GM23338 (cell line): ENCODE results near the gene CDH4.

Experiments
- CREB1 ChIP-seq: fragments of 250-450 bp; sonication (Bioruptor Pico); IDR thresholded peaks from 2 replicates; pipeline ENCODE4 v1.5.0; 2020; ENCODE audit warnings: low read depth, mild to moderate bottlenecking, moderate library complexity
- EZH2 ChIP-seq: fragments of 200-600 bp; sonication (generic); IDR thresholded peaks from one replicate; pipeline ENCODE4 v1.8.0; 2017; ENCODE audit warnings: antibody characterized with exemption, mild to moderate bottlenecking, low read depth; ENCODE audit not compliant: unreplicated experiment
- EZH2phosphoT487 ChIP-seq: fragments of 200-600 bp; sonication (generic); IDR thresholded peaks from one replicate; pipeline ENCODE4 v1.8.1; 2018; ENCODE audit warnings: antibody characterized with exemption; ENCODE audit not compliant: unreplicated experiment
- JUNB ChIP-seq: IDR thresholded peaks from one replicate; pipeline ENCODE4 v1.6.1; 2016; ENCODE audit warnings: antibody characterized with exemption; ENCODE audit not compliant: unreplicated experiment
- POLR2AphosphoS5 ChIP-seq: IDR thresholded peaks from 2 replicates; pipeline ENCODE4 v1.6.1; 2016; ENCODE audit warnings: antibody characterized with exemption, low read depth
- STAT1 ChIP-seq: IDR thresholded peaks from one replicate; pipeline ENCODE4 v1.6.1; 2016; ENCODE audit warnings: antibody characterized with exemption; ENCODE audit not compliant: unreplicated experiment
- ZNF114 ChIP-seq: fragments of 250-450 bp; sonication (Bioruptor Pico); IDR thresholded peaks from 2 replicates; pipeline ENCODE4 v1.5.0; 2020; ENCODE audit warnings: mild to moderate bottlenecking, moderate library complexity
- ZNF331 ChIP-seq: fragments of 250-450 bp; sonication (Bioruptor Pico); IDR thresholded peaks from 2 replicates; pipeline ENCODE4 v1.5.0; 2020; ENCODE audit warnings: low read depth, mild to moderate bottlenecking, moderate library complexity
- TF ChIP-seq, protein P1 (sequence below), 2 experiments: fragments of 200-600 bp in 1 of 2; sonication (generic) in 1 of 2; conservative IDR thresholded peaks; 2 replicates each; pipeline versions ENCODE4 v1.5.1 to v1.6.1; 2016 to 2017; ENCODE audit warnings: antibody characterized with exemption in 2 of 2, low read depth in 2 of 2, mild to moderate bottlenecking in 2 of 2, moderate library complexity in 1 of 2
- TF ChIP-seq, protein P2 (sequence below): IDR thresholded peaks from 2 replicates; pipeline ENCODE4 v1.6.1; 2016; ENCODE audit warnings: antibody characterized with exemption
- TF ChIP-seq, protein P3 (sequence below): IDR thresholded peaks from one replicate; pipeline ENCODE4 v1.6.1; 2018; ENCODE audit warnings: antibody characterized with exemption; ENCODE audit not compliant: unreplicated experiment

DNA sequence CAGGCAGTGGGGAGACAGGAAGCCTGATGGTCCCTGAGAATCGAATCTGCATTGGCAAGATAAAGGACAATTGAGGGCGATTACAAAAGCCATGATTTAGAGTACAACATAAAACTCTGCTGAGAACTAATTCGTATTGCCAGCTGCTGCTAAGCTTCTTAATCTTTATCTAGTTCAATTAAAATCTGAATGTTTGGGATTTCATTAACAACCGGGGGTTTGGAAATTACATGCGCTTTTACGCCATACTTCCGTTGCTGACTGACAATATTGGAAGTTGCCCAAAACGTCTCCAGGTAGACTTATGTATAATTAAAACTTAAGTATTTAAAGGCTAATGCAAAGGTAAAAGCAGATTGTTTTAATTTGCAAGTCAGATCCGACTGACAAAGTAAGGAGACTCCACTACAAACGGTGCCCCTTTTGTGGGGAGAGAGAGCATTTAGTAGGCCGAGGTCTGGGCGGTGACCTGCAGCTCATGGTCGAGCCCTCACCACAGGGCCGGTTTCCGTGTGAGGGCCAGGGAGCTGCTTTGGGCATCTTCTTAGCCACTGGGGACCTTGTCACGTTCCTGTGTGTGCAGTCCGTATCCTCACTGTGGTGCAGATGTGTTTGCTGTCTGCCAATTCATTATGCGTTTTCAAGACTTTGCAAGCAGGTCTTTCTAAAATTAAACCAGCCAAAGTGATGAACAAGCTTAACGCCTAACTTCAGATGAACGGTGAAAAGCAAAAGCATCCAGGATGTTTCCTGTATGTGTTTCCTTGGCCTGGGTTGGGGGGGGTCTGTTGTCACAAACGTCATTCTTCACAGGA is 49.9 kb downstream of the CDH4 start:
- TF ChIP-seq, protein P1, sequence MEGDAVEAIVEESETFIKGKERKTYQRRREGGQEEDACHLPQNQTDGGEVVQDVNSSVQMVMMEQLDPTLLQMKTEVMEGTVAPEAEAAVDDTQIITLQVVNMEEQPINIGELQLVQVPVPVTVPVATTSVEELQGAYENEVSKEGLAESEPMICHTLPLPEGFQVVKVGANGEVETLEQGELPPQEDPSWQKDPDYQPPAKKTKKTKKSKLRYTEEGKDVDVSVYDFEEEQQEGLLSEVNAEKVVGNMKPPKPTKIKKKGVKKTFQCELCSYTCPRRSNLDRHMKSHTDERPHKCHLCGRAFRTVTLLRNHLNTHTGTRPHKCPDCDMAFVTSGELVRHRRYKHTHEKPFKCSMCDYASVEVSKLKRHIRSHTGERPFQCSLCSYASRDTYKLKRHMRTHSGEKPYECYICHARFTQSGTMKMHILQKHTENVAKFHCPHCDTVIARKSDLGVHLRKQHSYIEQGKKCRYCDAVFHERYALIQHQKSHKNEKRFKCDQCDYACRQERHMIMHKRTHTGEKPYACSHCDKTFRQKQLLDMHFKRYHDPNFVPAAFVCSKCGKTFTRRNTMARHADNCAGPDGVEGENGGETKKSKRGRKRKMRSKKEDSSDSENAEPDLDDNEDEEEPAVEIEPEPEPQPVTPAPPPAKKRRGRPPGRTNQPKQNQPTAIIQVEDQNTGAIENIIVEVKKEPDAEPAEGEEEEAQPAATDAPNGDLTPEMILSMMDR (conservative IDR thresholded peaks at IDR 0.05; ENCODE audit: low read depth in 2 of 2) = no peak
- TF ChIP-seq POLR2AphosphoS5 (no peak), EZH2phosphoT487 (no peak), CREB1 (no peak), EZH2 (no peak), ZNF331 (no peak), JUNB (no peak), STAT1 (no peak), ZNF114 (CRISPR knock-in tag) (no peak)
- TF ChIP-seq, protein P2, sequence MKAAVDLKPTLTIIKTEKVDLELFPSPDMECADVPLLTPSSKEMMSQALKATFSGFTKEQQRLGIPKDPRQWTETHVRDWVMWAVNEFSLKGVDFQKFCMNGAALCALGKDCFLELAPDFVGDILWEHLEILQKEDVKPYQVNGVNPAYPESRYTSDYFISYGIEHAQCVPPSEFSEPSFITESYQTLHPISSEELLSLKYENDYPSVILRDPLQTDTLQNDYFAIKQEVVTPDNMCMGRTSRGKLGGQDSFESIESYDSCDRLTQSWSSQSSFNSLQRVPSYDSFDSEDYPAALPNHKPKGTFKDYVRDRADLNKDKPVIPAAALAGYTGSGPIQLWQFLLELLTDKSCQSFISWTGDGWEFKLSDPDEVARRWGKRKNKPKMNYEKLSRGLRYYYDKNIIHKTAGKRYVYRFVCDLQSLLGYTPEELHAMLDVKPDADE = no peak
- TF ChIP-seq, protein P3, sequence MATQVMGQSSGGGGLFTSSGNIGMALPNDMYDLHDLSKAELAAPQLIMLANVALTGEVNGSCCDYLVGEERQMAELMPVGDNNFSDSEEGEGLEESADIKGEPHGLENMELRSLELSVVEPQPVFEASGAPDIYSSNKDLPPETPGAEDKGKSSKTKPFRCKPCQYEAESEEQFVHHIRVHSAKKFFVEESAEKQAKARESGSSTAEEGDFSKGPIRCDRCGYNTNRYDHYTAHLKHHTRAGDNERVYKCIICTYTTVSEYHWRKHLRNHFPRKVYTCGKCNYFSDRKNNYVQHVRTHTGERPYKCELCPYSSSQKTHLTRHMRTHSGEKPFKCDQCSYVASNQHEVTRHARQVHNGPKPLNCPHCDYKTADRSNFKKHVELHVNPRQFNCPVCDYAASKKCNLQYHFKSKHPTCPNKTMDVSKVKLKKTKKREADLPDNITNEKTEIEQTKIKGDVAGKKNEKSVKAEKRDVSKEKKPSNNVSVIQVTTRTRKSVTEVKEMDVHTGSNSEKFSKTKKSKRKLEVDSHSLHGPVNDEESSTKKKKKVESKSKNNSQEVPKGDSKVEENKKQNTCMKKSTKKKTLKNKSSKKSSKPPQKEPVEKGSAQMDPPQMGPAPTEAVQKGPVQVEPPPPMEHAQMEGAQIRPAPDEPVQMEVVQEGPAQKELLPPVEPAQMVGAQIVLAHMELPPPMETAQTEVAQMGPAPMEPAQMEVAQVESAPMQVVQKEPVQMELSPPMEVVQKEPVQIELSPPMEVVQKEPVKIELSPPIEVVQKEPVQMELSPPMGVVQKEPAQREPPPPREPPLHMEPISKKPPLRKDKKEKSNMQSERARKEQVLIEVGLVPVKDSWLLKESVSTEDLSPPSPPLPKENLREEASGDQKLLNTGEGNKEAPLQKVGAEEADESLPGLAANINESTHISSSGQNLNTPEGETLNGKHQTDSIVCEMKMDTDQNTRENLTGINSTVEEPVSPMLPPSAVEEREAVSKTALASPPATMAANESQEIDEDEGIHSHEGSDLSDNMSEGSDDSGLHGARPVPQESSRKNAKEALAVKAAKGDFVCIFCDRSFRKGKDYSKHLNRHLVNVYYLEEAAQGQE = no peak
